ENCODE results near the gene CMC2.

DNA sequence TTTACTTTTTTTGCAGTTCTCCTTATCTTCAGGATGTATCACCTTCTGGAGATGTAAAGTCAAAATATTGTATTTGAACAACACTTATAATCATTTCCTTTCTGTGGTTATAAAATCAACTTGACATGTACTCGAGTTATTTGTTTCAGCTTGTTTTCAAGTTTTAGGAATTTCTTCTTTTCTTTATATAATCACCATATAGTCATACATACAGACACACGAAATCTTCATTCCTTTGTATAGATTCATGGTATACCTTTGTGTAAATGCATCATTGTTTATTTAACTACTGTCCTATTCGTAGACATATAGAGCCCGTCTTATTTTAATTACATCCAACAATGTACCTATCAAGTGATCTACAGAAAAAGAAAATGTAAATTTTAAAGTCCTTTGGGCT, 40.1 kb downstream of the CMC2 start:
- TF ChIP-seq, protein P1, sequence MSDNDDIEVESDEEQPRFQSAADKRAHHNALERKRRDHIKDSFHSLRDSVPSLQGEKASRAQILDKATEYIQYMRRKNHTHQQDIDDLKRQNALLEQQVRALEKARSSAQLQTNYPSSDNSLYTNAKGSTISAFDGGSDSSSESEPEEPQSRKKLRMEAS (IDR thresholded peaks at IDR 0.05): no peak
- no peak for TF ChIP-seq TCF12 (IDR thresholded peaks at IDR 0.05; ENCODE audit: low read depth)
- TF ChIP-seq YY1 (IDR thresholded peaks at IDR 0.05; ENCODE audit: low read depth): no peak
- TF ChIP-seq EP300 (IDR thresholded peaks at IDR 0.05; ENCODE audit: borderline replicate concordance): no peak

All from Ishikawa (cell line).